ENCODE measurements around the gene LIPT2.

LIPT2 gene

DNA sequence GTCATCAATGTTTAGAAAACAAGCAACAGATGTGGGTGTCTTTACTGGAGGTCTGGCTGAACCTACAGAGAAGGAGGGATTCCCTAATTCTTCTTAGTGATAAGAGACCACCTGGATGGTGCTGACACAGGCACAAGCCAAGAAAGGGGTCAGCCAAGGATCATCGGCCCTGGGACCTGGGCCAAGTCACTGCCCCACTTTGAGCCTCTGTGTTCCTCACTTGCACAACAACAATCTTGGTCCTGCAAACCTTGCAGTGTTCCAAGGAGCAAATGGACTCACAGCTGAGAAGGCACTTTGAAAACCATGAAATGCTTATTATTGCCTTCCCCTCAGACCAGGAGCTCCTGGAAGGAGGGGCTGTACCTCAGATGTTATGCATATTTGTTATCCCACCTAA is 19.2 kb downstream of the LIPT2 start:
- no peak for DNase-seq (ENCODE audit: low read depth)
- no peak overlapping the region for H3K4me3 ChIP-seq (ENCODE audit: control insufficient read depth, low read depth, low read length)
- TF ChIP-seq CTCF (conservative IDR thresholded peaks at IDR 0.05; ENCODE audit: control insufficient read depth, insufficient read depth, low read depth, low read length): no peak

DNA sequence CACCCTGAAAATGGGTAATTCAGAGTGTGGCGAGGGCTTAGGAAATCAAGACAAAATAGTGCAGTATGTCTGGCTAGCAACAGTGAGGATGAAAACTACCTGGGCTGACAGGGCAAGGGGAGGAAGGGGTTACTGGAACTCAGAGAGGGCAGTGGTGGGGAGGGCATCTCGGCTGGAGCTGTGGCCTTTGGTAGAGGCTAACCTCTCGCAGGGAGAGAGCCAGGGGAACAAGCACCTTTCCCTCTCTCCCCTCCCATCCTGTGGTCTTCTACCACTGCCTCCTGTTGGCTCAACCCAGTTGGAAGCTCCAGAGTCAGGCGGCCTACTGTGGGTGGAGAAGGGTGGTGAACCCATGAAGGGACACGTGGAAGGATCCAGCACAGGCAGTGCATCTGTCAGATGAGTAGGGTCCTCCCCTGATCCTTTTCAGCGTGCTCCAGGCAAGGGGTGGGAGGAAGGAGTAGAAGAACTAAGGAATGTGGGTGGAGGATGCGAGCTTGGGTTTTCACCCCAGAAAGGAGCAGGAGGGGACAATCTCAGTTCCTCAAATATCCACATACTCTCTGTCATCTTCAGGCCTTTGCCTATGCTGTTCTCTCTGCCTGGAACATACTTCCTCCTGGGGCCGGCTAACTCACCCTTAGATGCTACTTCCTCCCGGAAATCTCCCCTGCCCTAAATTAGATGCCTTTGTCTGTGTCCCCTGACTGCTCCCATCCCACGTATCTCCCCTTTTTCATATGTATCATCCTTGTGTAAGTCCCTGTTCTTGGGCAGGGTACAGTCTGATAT is 19.9 kb downstream of the LIPT2 start:
- DNase-seq (ENCODE audit: low read depth): no peak
- H3K4me3 ChIP-seq (ENCODE audit: control insufficient read depth, low read depth, low read length): no peak overlapping the region
- no peak for TF ChIP-seq CTCF (conservative IDR thresholded peaks at IDR 0.05; ENCODE audit: control insufficient read depth, insufficient read depth, low read depth, low read length)

- no peak overlapping the region for H3K4me3 ChIP-seq (ENCODE audit: control insufficient read depth, low read depth, low read length)
- no peak for DNase-seq (ENCODE audit: low read depth)
- no peak for TF ChIP-seq CTCF (conservative IDR thresholded peaks at IDR 0.05; ENCODE audit: control insufficient read depth, insufficient read depth, low read depth, low read length)
Observed at GRCh38 chr11:74471668-74472429, 21.7 kb downstream of the LIPT2 start.

GRCh38 chr11:74471037-74471436 is 22.5 kb downstream of the LIPT2 start:
- no peak overlapping the region for H3K4me3 ChIP-seq (ENCODE audit: control insufficient read depth, low read depth, low read length)
- no peak for TF ChIP-seq CTCF (conservative IDR thresholded peaks at IDR 0.05; ENCODE audit: control insufficient read depth, insufficient read depth, low read depth, low read length)
- no peak for DNase-seq (ENCODE audit: low read depth)

DNA sequence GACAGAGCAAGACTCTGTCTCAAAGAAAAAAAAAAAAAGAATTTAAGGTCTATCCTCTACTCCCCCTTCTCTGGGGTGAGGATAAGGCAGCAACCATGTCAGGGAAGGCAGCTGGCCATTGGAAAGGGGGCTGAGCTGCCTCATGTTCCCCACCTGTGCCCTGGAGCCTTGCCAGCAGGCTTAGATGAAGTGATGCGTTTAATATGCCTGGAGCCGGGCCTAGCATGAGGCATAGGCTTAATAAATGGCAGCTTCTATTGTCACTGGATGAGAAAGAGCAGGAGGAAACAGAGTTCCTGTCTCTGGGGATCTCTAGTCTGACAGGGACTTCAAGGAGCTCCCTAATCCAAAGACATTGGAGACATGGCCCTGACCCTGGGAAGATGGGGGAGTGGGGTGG is 23.0 kb downstream of the LIPT2 start:
- TF ChIP-seq CTCF (conservative IDR thresholded peaks at IDR 0.05; ENCODE audit: control insufficient read depth, insufficient read depth, low read depth, low read length): no peak
- no peak for DNase-seq (ENCODE audit: low read depth)
- no peak overlapping the region for H3K4me3 ChIP-seq (ENCODE audit: control insufficient read depth, low read depth, low read length)

- TF ChIP-seq CTCF (conservative IDR thresholded peaks at IDR 0.05; ENCODE audit: control insufficient read depth, insufficient read depth, low read depth, low read length): no peak
- DNase-seq (ENCODE audit: low read depth): no peak
Observed at GRCh38 chr11:74468936-74469335, 24.6 kb downstream of the LIPT2 start.

More at GRCh38 chr11:74468936-74469335, 24.6 kb downstream of the LIPT2 start:
- no peak overlapping the region for H3K4me3 ChIP-seq (ENCODE audit: control insufficient read depth, low read depth, low read length)
